ENCODE results near the gene YJU2. TPM values are rescaled to one million over a fixed set of nuclear protein-coding genes. Genes with fewer than 3 reads are reported as not detected.

YJU2 gene
- total RNA-seq, 1 experiment from 2014 or later: 26.9 TPM

DNA sequence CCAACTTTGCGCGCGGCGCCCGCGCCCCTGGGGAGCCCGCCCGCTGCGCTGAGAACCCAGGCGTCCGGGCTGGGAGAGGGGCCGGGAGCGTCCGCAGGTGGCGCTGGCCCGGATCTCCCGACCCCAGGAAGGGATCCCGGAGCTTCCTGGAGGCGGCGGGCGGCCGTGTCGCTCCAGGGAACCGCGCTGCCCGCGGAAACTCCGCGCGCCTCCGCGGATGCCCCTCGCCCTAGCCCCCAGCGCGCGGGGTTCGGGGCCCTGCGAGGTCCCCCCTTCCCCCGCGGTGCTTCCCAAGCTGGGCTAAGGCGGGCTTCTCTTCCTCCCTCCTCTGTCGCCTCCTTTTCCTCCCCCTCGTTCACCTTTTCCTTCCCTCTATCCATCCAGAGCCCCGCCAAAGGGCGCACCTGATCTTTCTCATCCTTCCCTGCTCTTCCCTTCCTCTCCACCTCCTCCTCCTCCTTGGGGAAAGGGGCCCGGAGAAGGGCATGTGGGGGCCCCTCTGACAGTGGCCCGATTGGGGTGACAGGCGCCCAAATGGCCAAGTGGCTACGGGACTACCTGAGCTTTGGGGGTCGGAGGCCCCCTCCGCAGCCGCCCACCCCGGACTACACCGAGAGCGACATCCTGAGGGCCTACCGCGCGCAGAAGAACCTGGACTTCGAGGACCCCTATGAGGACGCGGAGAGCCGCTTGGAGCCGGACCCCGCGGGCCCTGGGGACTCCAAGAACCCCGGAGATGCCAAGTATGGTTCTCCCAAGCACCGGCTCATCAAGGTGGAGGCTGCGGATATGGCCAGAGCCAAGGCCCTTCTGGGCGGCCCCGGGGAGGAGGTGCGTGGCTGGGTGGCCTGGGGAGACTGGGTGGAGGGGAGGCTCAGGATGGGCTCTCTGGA lies 32.9 kb downstream of the YJU2 start:
- Histone ChIP-seq H3K9ac (ENCODE audit: low read length) (no peak overlapping the region), H3K27me3 (ENCODE audit: insufficient read depth, low read length) (no peaks in the 10 kb centered on the region), H3K4me2 (ENCODE audit: low read length) (no peak overlapping the region), H3K9me3 (ENCODE audit: control insufficient read depth in 1 of 2, insufficient read depth in 1 of 2, low read depth in 1 of 2, low read length in 2 of 2) (no peaks in the 10 kb centered on the region), H3K4me1 (ENCODE audit: control insufficient read depth in 1 of 2, insufficient read depth in 2 of 2, low read length in 2 of 2) (peaks cover 5 to 19% of the 10 kb centered on the region in 2 experiments; a peak in 3 of 4 replicates), H3K27ac (ENCODE audit: low read depth, low read length) (no peak overlapping the region), H4K20me1 (ENCODE audit: insufficient read depth) (no peaks in the 10 kb centered on the region), H2AFZ (ENCODE audit: low read depth, low read length, poor library complexity, severe bottlenecking) (no peak overlapping the region), H3K9me2 (ENCODE audit: insufficient read depth) (no peaks in the 10 kb centered on the region), H3K36me3 (ENCODE audit: control insufficient read depth in 1 of 2, insufficient read depth in 2 of 2, low read length in 2 of 2) (no peaks in the 10 kb centered on the region), H3K4me3 (replicated peaks in 1 of 2; ENCODE audit: low read depth in 1 of 2, low read length in 2 of 2) (no peak overlapping the region), H3K79me2 (ENCODE audit: insufficient read depth, low read length) (no peaks in the 10 kb centered on the region)
- ATAC-seq (no peak), DNase-seq (ENCODE audit: low read depth, low spot score) (no peak)
- ChIA-PET POLR2A (no interaction called here), RAD21 (ENCODE audit: low non-redundant PET in 1 of 2, low total read pairs in 2 of 2, uncharacterized antibody in 2 of 2, unreplicated experiment in 2 of 2) (no interaction called here), CTCF (no interaction called here)
- no peak for TF ChIP-seq CEBPB (IDR thresholded peaks at IDR 0.05; ENCODE audit: low read depth)
- TF ChIP-seq SP1 (IDR thresholded peaks at IDR 0.05; ENCODE audit: low read depth): no peak
- no peak for TF ChIP-seq EZH2phosphoT487 (IDR thresholded peaks at IDR 0.05; ENCODE audit: borderline replicate concordance)
- TF ChIP-seq EZH2 (IDR thresholded peaks at IDR 0.05): no peak
- no peak for TF ChIP-seq FOSL1 (IDR thresholded peaks at IDR 0.05; ENCODE audit: low read depth)
- no peak for TF ChIP-seq CBX3 (IDR thresholded peaks at IDR 0.05; ENCODE audit: low read depth)
- TF ChIP-seq POLR2A (IDR thresholded peaks at IDR 0.05; ENCODE audit: borderline replicate concordance, extremely low read depth, insufficient read depth, insufficient read length): no peak
- TF ChIP-seq ZFX (IDR thresholded peaks at IDR 0.05): no peak
- no peak for TF ChIP-seq YY1 (IDR thresholded peaks at IDR 0.05; ENCODE audit: extremely low read depth, insufficient replicate concordance, low read depth, low read length)
- TF ChIP-seq, protein P1, sequence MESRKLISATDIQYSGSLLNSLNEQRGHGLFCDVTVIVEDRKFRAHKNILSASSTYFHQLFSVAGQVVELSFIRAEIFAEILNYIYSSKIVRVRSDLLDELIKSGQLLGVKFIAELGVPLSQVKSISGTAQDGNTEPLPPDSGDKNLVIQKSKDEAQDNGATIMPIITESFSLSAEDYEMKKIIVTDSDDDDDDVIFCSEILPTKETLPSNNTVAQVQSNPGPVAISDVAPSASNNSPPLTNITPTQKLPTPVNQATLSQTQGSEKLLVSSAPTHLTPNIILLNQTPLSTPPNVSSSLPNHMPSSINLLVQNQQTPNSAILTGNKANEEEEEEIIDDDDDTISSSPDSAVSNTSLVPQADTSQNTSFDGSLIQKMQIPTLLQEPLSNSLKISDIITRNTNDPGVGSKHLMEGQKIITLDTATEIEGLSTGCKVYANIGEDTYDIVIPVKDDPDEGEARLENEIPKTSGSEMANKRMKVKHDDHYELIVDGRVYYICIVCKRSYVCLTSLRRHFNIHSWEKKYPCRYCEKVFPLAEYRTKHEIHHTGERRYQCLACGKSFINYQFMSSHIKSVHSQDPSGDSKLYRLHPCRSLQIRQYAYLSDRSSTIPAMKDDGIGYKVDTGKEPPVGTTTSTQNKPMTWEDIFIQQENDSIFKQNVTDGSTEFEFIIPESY (IDR thresholded peaks at IDR 0.05; ENCODE audit: extremely low read depth, insufficient replicate concordance, low read length): no peak
- no peak for TF ChIP-seq ELF1 (IDR thresholded peaks at IDR 0.05; ENCODE audit: borderline replicate concordance, low read depth)
- TF ChIP-seq, protein P2, sequence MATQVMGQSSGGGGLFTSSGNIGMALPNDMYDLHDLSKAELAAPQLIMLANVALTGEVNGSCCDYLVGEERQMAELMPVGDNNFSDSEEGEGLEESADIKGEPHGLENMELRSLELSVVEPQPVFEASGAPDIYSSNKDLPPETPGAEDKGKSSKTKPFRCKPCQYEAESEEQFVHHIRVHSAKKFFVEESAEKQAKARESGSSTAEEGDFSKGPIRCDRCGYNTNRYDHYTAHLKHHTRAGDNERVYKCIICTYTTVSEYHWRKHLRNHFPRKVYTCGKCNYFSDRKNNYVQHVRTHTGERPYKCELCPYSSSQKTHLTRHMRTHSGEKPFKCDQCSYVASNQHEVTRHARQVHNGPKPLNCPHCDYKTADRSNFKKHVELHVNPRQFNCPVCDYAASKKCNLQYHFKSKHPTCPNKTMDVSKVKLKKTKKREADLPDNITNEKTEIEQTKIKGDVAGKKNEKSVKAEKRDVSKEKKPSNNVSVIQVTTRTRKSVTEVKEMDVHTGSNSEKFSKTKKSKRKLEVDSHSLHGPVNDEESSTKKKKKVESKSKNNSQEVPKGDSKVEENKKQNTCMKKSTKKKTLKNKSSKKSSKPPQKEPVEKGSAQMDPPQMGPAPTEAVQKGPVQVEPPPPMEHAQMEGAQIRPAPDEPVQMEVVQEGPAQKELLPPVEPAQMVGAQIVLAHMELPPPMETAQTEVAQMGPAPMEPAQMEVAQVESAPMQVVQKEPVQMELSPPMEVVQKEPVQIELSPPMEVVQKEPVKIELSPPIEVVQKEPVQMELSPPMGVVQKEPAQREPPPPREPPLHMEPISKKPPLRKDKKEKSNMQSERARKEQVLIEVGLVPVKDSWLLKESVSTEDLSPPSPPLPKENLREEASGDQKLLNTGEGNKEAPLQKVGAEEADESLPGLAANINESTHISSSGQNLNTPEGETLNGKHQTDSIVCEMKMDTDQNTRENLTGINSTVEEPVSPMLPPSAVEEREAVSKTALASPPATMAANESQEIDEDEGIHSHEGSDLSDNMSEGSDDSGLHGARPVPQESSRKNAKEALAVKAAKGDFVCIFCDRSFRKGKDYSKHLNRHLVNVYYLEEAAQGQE (IDR thresholded peaks at IDR 0.05; ENCODE audit: low read depth): no peak
- TF ChIP-seq ZNF274 (IDR thresholded peaks at IDR 0.05; ENCODE audit: low read depth, low read length): no peak
- TF ChIP-seq, protein P3, sequence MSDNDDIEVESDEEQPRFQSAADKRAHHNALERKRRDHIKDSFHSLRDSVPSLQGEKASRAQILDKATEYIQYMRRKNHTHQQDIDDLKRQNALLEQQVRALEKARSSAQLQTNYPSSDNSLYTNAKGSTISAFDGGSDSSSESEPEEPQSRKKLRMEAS (IDR thresholded peaks at IDR 0.05): no peak
- TF ChIP-seq, protein P4, sequence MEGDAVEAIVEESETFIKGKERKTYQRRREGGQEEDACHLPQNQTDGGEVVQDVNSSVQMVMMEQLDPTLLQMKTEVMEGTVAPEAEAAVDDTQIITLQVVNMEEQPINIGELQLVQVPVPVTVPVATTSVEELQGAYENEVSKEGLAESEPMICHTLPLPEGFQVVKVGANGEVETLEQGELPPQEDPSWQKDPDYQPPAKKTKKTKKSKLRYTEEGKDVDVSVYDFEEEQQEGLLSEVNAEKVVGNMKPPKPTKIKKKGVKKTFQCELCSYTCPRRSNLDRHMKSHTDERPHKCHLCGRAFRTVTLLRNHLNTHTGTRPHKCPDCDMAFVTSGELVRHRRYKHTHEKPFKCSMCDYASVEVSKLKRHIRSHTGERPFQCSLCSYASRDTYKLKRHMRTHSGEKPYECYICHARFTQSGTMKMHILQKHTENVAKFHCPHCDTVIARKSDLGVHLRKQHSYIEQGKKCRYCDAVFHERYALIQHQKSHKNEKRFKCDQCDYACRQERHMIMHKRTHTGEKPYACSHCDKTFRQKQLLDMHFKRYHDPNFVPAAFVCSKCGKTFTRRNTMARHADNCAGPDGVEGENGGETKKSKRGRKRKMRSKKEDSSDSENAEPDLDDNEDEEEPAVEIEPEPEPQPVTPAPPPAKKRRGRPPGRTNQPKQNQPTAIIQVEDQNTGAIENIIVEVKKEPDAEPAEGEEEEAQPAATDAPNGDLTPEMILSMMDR (IDR thresholded peaks at IDR 0.05 in 2 of 3, conservative IDR thresholded peaks at IDR 0.05 in 1 of 3; ENCODE audit: borderline replicate concordance in 1 of 3, insufficient read depth in 1 of 3, low read depth in 2 of 3, low read length in 2 of 3): no peak
- TF ChIP-seq SRF (IDR thresholded peaks at IDR 0.05; ENCODE audit: low read depth): no peak
- no peak for TF ChIP-seq EGR1 (IDR thresholded peaks at IDR 0.05; ENCODE audit: low read depth)
- TF ChIP-seq, protein P5, sequence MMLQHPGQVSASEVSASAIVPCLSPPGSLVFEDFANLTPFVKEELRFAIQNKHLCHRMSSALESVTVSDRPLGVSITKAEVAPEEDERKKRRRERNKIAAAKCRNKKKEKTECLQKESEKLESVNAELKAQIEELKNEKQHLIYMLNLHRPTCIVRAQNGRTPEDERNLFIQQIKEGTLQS (IDR thresholded peaks at IDR 0.05): no peak
- no TSS peak for BruUV-seq (replicated peaks)
- intact Hi-C loops (cut with micrococcal nuclease): no loop called here
